Kidney epithelial cell (primary cell): ENCODE data around the gene SOHLH2. TPM values are rescaled to one million over a fixed set of nuclear protein-coding genes. Genes with fewer than 3 reads are reported as not detected.

Experiments
- DNase-seq: peaks from one replicate; pipeline ENCODE4 v3.0.0-alpha.2; 2010; ENCODE audit warnings: low read depth
- H3K27me3 ChIP-seq: 2 replicates; pipeline ENCODE4 v1.6.0; 2011; ENCODE audit warnings: low read length; ENCODE audit not compliant: control insufficient read depth, insufficient read depth
- H3K36me3 ChIP-seq: 2 replicates; pipeline ENCODE4 v1.5.1; 2011; ENCODE audit warnings: low read length; ENCODE audit not compliant: control insufficient read depth, insufficient read depth
- H3K4me3 ChIP-seq: 2 replicates; pipeline ENCODE4 v1.5.1; 2011; ENCODE audit warnings: low read depth, mild to moderate bottlenecking, control low read depth, low read length
- CTCF ChIP-seq: IDR thresholded peaks from 2 replicates; pipeline ENCODE4 v1.5.1; 2011; ENCODE audit warnings: mild to moderate bottlenecking, moderate library complexity, low read length, control low read depth, inconsistent platforms; ENCODE audit not compliant: insufficient read depth, poor library complexity, severe bottlenecking
- total RNA-seq: library from RNA; depleted of rRNA; stranded (reverse); fragments of >200 nt; gene quantifications from 2 replicates; pipeline ENCODE4 v1.2.3, GENCODE V29; 2015

The SOHLH2 gene
- total RNA-seq, 1 donor from 2014 or later, result not detected

GRCh38 chr13:36163286-36163685, 51.1 kb downstream of the SOHLH2 start:
- DNase-seq, result no peak
- no peak overlapping the region for H3K4me3 ChIP-seq
- no peak for TF ChIP-seq CTCF
- no peaks in the 10 kb centered on the region for H3K36me3 ChIP-seq
- H3K27me3 ChIP-seq, result no peaks in the 10 kb centered on the region

- Histone ChIP-seq H3K4me3 (no peak overlapping the region), H3K36me3 (no peaks in the 10 kb centered on the region), H3K27me3 (no peaks in the 10 kb centered on the region)
- DNase-seq, result no peak
- no peak for TF ChIP-seq CTCF
Observed at GRCh38 chr13:36160297-36160696, 54.1 kb downstream of the SOHLH2 start.

- Histone ChIP-seq H3K36me3 (no peaks in the 10 kb centered on the region), H3K4me3 (no peak overlapping the region), H3K27me3 (no peaks in the 10 kb centered on the region)
- DNase-seq, result peak; percentile 58
- no peak for TF ChIP-seq CTCF
Observed at GRCh38 chr13:36158611-36159010, 55.7 kb downstream of the SOHLH2 start.

GRCh38 chr13:36157480-36157879, 56.9 kb downstream of the SOHLH2 start:
- Histone ChIP-seq H3K4me3 (no peak overlapping the region), H3K36me3 (no peaks in the 10 kb centered on the region), H3K27me3 (no peaks in the 10 kb centered on the region)
- DNase-seq, result no peak
- no peak for TF ChIP-seq CTCF

- no peak for DNase-seq
- no peaks in the 10 kb centered on the region for H3K27me3 ChIP-seq
- peak overlapping the region; percentile 17 for H3K4me3 ChIP-seq
- H3K36me3 ChIP-seq, result no peaks in the 10 kb centered on the region
- no peak for TF ChIP-seq CTCF
Observed at GRCh38 chr13:36154567-36155291, 59.6 kb downstream of the SOHLH2 start.

- H3K4me3 ChIP-seq, result no peak overlapping the region
- TF ChIP-seq CTCF, result no peak
- DNase-seq, result no peak
- H3K27me3 ChIP-seq, result no peaks in the 10 kb centered on the region
- no peaks in the 10 kb centered on the region for H3K36me3 ChIP-seq
Observed at GRCh38 chr13:36151591-36151990, 62.8 kb downstream of the SOHLH2 start.
